Measurements from ENCODE around the gene TMEM39A.

Gene TMEM39A

GRCh38 chr3:119413603-119414280, 49.7 kb downstream of the TMEM39A start:
- Histone ChIP-seq H2AFZ (ENCODE audit: low read length) (no peak overlapping the region), H3F3A (ENCODE audit: insufficient read depth, low read length) (no peaks in the 10 kb centered on the region), H3K9ac (ENCODE audit: low read length) (no peak overlapping the region), H3K27ac (ENCODE audit: low read length) (no peak overlapping the region), H3K9me2 (replicated peaks; ENCODE audit: insufficient read depth, low read length) (no peaks in the 10 kb centered on the region), H3K4me2 (ENCODE audit: low read depth, low read length) (no peak overlapping the region), H3K79me2 (ENCODE audit: low read length) (no peaks in the 10 kb centered on the region), H3K27me3 (replicated peaks; ENCODE audit: insufficient read depth, low read length) (no peaks in the 10 kb centered on the region), H4K20me1 (ENCODE audit: insufficient read depth, low read length) (no peaks in the 10 kb centered on the region), H3K36me3 (replicated peaks; ENCODE audit: insufficient read depth, low read length) (no peaks in the 10 kb centered on the region), H3K4me1 (ENCODE audit: low read length) (no peaks in the 10 kb centered on the region), H3K4me3 (ENCODE audit: low read length) (no peak overlapping the region), H3K9me3 (replicated peaks; ENCODE audit: insufficient read depth, low read length) (no peaks in the 10 kb centered on the region)
- peak; percentile 20 for DNase-seq
- TF ChIP-seq EZH2phosphoT487 (IDR thresholded peaks at IDR 0.05; ENCODE audit: low read length) (no peak), CTCF (IDR thresholded peaks at IDR 0.05; ENCODE audit: low read length) (no peak), EZH2 (optimal IDR thresholded peaks at IDR 0.05; ENCODE audit: low read depth, low read length) (no peak)

GRCh38 chr3:119409844-119410243, 53.6 kb downstream of the TMEM39A start:
- H4K20me1 ChIP-seq (ENCODE audit: insufficient read depth, low read length): no peaks in the 10 kb centered on the region
- no peak overlapping the region for H3K4me2 ChIP-seq (ENCODE audit: low read depth, low read length)
- no peak overlapping the region for H3K9ac ChIP-seq (ENCODE audit: low read length)
- no peaks in the 10 kb centered on the region for H3F3A ChIP-seq (ENCODE audit: insufficient read depth, low read length)
- no peak overlapping the region for H3K4me3 ChIP-seq (ENCODE audit: low read length)
- H3K27me3 ChIP-seq (replicated peaks; ENCODE audit: insufficient read depth, low read length): no peaks in the 10 kb centered on the region
- no peaks in the 10 kb centered on the region for H3K79me2 ChIP-seq (ENCODE audit: low read length)
- no peaks in the 10 kb centered on the region for H3K9me3 ChIP-seq (replicated peaks; ENCODE audit: insufficient read depth, low read length)
- no peaks in the 10 kb centered on the region for H3K4me1 ChIP-seq (ENCODE audit: low read length)
- no peaks in the 10 kb centered on the region for H3K9me2 ChIP-seq (replicated peaks; ENCODE audit: insufficient read depth, low read length)
- H3K27ac ChIP-seq (ENCODE audit: low read length): no peak overlapping the region
- H2AFZ ChIP-seq (ENCODE audit: low read length): no peak overlapping the region
- TF ChIP-seq CTCF (IDR thresholded peaks at IDR 0.05; ENCODE audit: low read length): no peak
- no peak for TF ChIP-seq EZH2 (optimal IDR thresholded peaks at IDR 0.05; ENCODE audit: low read depth, low read length)
- no peak for TF ChIP-seq EZH2phosphoT487 (IDR thresholded peaks at IDR 0.05; ENCODE audit: low read length)
- H3K36me3 ChIP-seq (replicated peaks; ENCODE audit: insufficient read depth, low read length): no peaks in the 10 kb centered on the region
- DNase-seq: no peak

DNA sequence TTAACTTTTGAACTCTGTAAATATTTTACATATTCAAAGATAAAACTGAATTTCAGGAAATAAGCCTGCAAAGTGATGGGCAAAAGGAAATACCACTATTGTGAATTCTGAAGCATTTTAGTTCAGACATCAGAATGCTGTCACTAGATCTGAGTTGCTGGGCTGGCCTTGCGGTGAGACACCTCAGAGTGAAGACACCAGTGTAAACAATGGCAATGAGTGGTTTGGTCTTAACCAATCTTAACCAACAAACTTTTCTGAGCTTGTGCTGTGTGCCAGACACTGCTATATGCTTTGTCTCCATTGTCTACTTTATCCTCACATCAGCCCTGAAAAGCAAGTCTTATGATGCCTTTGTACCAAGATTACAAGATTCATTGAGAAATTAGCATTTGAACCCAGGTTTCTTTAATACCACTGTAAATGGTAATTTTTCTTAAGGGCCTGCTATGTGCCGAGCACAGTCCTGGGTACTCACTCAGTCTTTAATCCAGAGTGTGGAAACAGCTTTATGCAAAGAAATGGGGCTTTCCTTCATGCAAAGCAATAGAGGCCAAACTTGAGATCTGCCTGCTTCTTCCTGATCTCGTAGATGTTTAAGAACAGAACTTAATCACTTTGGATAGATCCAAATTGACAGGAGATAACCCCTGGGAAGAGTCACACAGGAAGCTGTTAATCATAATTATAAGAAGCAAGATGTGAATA, 55.0 kb downstream of the TMEM39A start:
- no peak for DNase-seq
- H3K4me1 ChIP-seq (ENCODE audit: low read length): no peaks in the 10 kb centered on the region
- TF ChIP-seq EZH2 (optimal IDR thresholded peaks at IDR 0.05; ENCODE audit: low read depth, low read length) (no peak), EZH2phosphoT487 (IDR thresholded peaks at IDR 0.05; ENCODE audit: low read length) (no peak), CTCF (IDR thresholded peaks at IDR 0.05; ENCODE audit: low read length) (no peak)
- no peak overlapping the region for H3K27ac ChIP-seq (ENCODE audit: low read length)
- no peak overlapping the region for H3K4me2 ChIP-seq (ENCODE audit: low read depth, low read length)
- no peaks in the 10 kb centered on the region for H3K9me2 ChIP-seq (replicated peaks; ENCODE audit: insufficient read depth, low read length)
- H3K9me3 ChIP-seq (replicated peaks; ENCODE audit: insufficient read depth, low read length): no peaks in the 10 kb centered on the region
- H4K20me1 ChIP-seq (ENCODE audit: insufficient read depth, low read length): no peaks in the 10 kb centered on the region
- no peak overlapping the region for H3K4me3 ChIP-seq (ENCODE audit: low read length)
- no peaks in the 10 kb centered on the region for H3K36me3 ChIP-seq (replicated peaks; ENCODE audit: insufficient read depth, low read length)
- no peak overlapping the region for H3K9ac ChIP-seq (ENCODE audit: low read length)
- H3K79me2 ChIP-seq (ENCODE audit: low read length): no peaks in the 10 kb centered on the region
- no peaks in the 10 kb centered on the region for H3F3A ChIP-seq (ENCODE audit: insufficient read depth, low read length)
- no peaks in the 10 kb centered on the region for H3K27me3 ChIP-seq (replicated peaks; ENCODE audit: insufficient read depth, low read length)
- no peak overlapping the region for H2AFZ ChIP-seq (ENCODE audit: low read length)

Data from MM.1S (cell line).